ENCODE results near the gene PAH. TPM values are rescaled to one million over a fixed set of nuclear protein-coding genes. Genes with fewer than 3 reads are reported as not detected.
A peak's percentile ranks its signal among the peaks of the same experiment; 100 is the strongest.

The PAH gene
- total and polyA plus RNA-seq, 2 donors = 0.61 to 1.3 TPM

DNA sequence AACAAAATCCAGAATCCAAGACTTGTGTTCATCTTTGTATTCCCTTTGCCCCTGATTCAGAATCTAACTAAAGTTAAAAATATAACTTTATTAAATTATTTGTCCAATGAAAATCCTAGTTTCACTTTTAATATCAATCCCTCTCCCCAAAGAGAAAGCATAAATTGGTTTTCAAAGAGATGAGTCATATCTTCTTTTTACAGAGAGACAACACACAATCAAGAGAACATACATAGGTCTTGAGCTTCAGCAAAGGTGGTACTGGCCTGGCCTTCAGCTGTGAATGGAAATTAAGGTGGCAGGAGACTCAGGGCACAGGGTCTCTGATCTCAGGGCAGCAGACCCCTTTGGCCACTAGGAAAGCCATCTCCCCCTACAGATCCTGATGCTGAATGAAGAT is 36.2 kb upstream of the PAH start:
- Histone ChIP-seq H3K9me3 (ENCODE audit: control insufficient read depth in 2 of 2, insufficient read depth in 1 of 2, low read length in 1 of 2) (peaks cover 0 to 1% of the 10 kb centered on the region in 2 donors), H3K27me3 (ENCODE audit: control insufficient read depth in 2 of 2, insufficient read depth in 1 of 2, low read length in 1 of 2) (peaks cover 75 to 90% of the 10 kb centered on the region in 2 donors), H3K4me1 (ENCODE audit: control insufficient read depth in 2 of 2, insufficient read depth in 2 of 2, low read length in 2 of 2) (no peaks in the 10 kb centered on the region), H3K36me3 (ENCODE audit: control insufficient read depth in 2 of 2, insufficient read depth in 2 of 2, low read length in 1 of 2) (no peaks in the 10 kb centered on the region), H3K27ac (ENCODE audit: low read depth in 1 of 2, low read length in 1 of 2) (no peak overlapping the region), H3K4me3 (ENCODE audit: low read length in 2 of 2) (no peak overlapping the region)
- no peak for DNase-seq (ENCODE audit: low read depth in 6 of 9, low spot score in 9 of 9)

GRCh38 chr12:102951841-102952240 is 34.8 kb upstream of the PAH start:
- Histone ChIP-seq H3K27me3 (ENCODE audit: control insufficient read depth in 2 of 2, insufficient read depth in 1 of 2, low read length in 1 of 2) (peaks cover 61 to 76% of the 10 kb centered on the region in 2 donors), H3K27ac (ENCODE audit: low read depth in 1 of 2, low read length in 1 of 2) (no peak overlapping the region), H3K4me3 (ENCODE audit: low read length in 2 of 2) (no peak overlapping the region), H3K9me3 (ENCODE audit: control insufficient read depth in 2 of 2, insufficient read depth in 1 of 2, low read length in 1 of 2) (peaks cover 0 to 1% of the 10 kb centered on the region in 2 donors), H3K4me1 (ENCODE audit: control insufficient read depth in 2 of 2, insufficient read depth in 2 of 2, low read length in 2 of 2) (no peaks in the 10 kb centered on the region), H3K36me3 (ENCODE audit: control insufficient read depth in 2 of 2, insufficient read depth in 2 of 2, low read length in 1 of 2) (no peaks in the 10 kb centered on the region)
- DNase-seq (ENCODE audit: low read depth in 6 of 9, low spot score in 9 of 9) = no peak
- WGBS = 36% methylated on average over 9 of the region's 9 CpGs

- Histone ChIP-seq H3K27ac (ENCODE audit: low read depth in 1 of 2, low read length in 1 of 2) (no peak overlapping the region), H3K27me3 (ENCODE audit: control insufficient read depth in 2 of 2, insufficient read depth in 1 of 2, low read length in 1 of 2) (peaks cover 53 to 68% of the 10 kb centered on the region in 2 donors), H3K4me3 (ENCODE audit: low read length in 2 of 2) (no peak overlapping the region), H3K4me1 (ENCODE audit: control insufficient read depth in 2 of 2, insufficient read depth in 2 of 2, low read length in 2 of 2) (no peaks in the 10 kb centered on the region), H3K36me3 (ENCODE audit: control insufficient read depth in 2 of 2, insufficient read depth in 2 of 2, low read length in 1 of 2) (no peaks in the 10 kb centered on the region), H3K9me3 (ENCODE audit: control insufficient read depth in 2 of 2, insufficient read depth in 1 of 2, low read length in 1 of 2) (peaks cover 0 to 1% of the 10 kb centered on the region in 2 donors)
- 10% methylated on average over 21 of the region's 21 CpGs for WGBS
- DNase-seq (ENCODE audit: low read depth in 6 of 9, low spot score in 9 of 9) = no peak
Measured at GRCh38 chr12:102950950-102951619, 34.0 kb upstream of the PAH start.

- Histone ChIP-seq H3K27me3 (ENCODE audit: control insufficient read depth in 2 of 2, insufficient read depth in 1 of 2, low read length in 1 of 2) (peaks cover 49 to 61% of the 10 kb centered on the region in 2 donors), H3K9me3 (ENCODE audit: control insufficient read depth in 2 of 2, insufficient read depth in 1 of 2, low read length in 1 of 2) (peaks cover 0 to 1% of the 10 kb centered on the region in 2 donors), H3K4me3 (ENCODE audit: low read length in 2 of 2) (no peak overlapping the region), H3K4me1 (ENCODE audit: control insufficient read depth in 2 of 2, insufficient read depth in 2 of 2, low read length in 2 of 2) (no peaks in the 10 kb centered on the region), H3K36me3 (ENCODE audit: control insufficient read depth in 2 of 2, insufficient read depth in 2 of 2, low read length in 1 of 2) (no peaks in the 10 kb centered on the region), H3K27ac (ENCODE audit: low read depth in 1 of 2, low read length in 1 of 2) (no peak overlapping the region)
- 5% methylated on average over 37 of the region's 37 CpGs for WGBS
- DNase-seq (ENCODE audit: low read depth in 6 of 9, low spot score in 9 of 9) = no peak
Measured at GRCh38 chr12:102950107-102950949, 33.3 kb upstream of the PAH start.

DNA sequence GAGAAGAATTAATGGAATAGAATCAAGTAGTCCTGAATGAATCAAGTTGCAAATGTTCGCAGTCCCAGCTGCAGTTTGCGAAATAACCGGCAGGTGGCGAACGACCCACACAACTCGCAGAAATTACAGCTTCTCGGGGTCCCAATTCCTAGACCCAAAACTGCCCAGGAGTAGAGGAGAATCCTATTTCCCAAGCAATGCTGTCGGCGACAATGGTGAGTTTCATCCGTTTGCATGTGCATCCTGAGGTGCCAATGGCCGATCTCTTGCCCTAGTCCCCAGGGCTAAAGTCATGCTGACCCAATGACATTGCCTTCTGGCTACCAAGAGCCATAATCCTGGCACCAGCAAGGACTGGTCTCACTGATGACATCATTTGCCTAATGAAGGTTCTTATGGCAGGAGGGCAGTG is 31.9 kb upstream of the PAH start:
- peak in 7 of 9 donors; percentile 11 to 52 (median 23) for DNase-seq (ENCODE audit: low read depth in 6 of 9, low spot score in 9 of 9)
- no peaks in the 10 kb centered on the region for H3K36me3 ChIP-seq (ENCODE audit: control insufficient read depth in 2 of 2, insufficient read depth in 2 of 2, low read length in 1 of 2)
- no peaks in the 10 kb centered on the region for H3K4me1 ChIP-seq (ENCODE audit: control insufficient read depth in 2 of 2, insufficient read depth in 2 of 2, low read length in 2 of 2)
- H3K27ac ChIP-seq (ENCODE audit: low read depth in 1 of 2, low read length in 1 of 2) = no peak overlapping the region
- H3K4me3 ChIP-seq (ENCODE audit: low read length in 2 of 2) = no peak overlapping the region
- peaks cover 0 to 1% of the 10 kb centered on the region in 2 donors for H3K9me3 ChIP-seq (ENCODE audit: control insufficient read depth in 2 of 2, insufficient read depth in 1 of 2, low read length in 1 of 2)
- WGBS = 3% methylated on average over 11 of the region's 11 CpGs
- H3K27me3 ChIP-seq (ENCODE audit: control insufficient read depth in 2 of 2, insufficient read depth in 1 of 2, low read length in 1 of 2) = peaks cover 42 to 47% of the 10 kb centered on the region in 2 donors

DNA sequence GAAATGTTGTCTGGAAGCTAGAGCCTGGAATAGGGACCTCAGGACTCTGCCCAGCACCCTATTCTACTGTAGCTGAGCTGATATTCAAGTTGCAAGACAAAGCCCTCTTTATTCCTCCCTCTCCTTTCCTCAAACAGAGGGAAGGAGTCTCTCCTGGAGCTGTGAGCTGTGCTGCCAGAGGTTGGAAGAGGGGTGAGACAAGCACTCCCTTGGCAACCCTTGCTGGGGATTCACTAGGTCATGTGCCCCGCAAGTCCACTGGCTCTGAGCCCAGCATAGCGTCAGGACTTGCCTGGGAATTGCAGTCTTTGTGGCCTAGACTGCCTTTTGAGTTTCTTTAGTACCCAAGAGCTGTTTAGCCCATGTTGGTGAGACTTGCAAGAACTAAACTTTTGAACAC is 29.0 kb upstream of the PAH start:
- Histone ChIP-seq H3K27me3 (ENCODE audit: control insufficient read depth in 2 of 2, insufficient read depth in 1 of 2, low read length in 1 of 2) (peaks cover 18 to 20% of the 10 kb centered on the region in 2 donors), H3K4me1 (ENCODE audit: control insufficient read depth in 2 of 2, insufficient read depth in 2 of 2, low read length in 2 of 2) (no peaks in the 10 kb centered on the region), H3K4me3 (ENCODE audit: low read length in 2 of 2) (no peak overlapping the region), H3K9me3 (ENCODE audit: control insufficient read depth in 2 of 2, insufficient read depth in 1 of 2, low read length in 1 of 2) (peaks cover 0 to 1% of the 10 kb centered on the region in 2 donors), H3K27ac (ENCODE audit: low read depth in 1 of 2, low read length in 1 of 2) (no peak overlapping the region), H3K36me3 (ENCODE audit: control insufficient read depth in 2 of 2, insufficient read depth in 2 of 2, low read length in 1 of 2) (no peaks in the 10 kb centered on the region)
- DNase-seq (ENCODE audit: low read depth in 6 of 9, low spot score in 9 of 9) = no peak
- 80% methylated on average over 2 of the region's 2 CpGs for WGBS

DNA sequence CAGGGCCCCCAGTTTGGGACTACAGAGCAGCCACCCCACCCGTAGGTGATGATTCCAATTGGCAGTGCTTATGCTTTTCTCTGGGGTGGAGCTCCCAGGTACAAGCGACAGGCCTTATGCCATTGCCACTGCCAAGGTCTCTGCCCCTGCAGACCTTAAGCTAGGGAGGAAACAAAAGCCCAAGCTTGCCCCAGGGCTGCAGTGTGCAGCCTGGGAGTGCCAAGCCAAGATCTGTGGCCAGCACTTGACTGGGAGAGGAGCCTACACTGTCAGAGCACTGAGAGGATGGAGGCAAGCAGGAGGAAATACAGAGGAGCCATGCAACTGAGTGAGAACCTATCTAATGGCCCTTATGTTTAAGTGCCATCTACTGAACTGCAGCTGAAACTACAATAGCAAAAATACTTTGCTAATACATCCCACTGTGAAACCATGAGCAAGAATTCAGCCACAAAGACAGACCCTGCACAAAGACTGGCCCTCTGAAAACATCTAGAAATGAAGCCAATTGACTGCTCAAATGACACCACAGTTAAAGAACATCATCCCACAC is 22.7 kb upstream of the PAH start:
- no peaks in the 10 kb centered on the region for H3K9me3 ChIP-seq (ENCODE audit: control insufficient read depth in 2 of 2, insufficient read depth in 1 of 2, low read length in 1 of 2)
- DNase-seq (ENCODE audit: low read depth in 6 of 9, low spot score in 9 of 9) = no peak
- no peak overlapping the region for H3K27ac ChIP-seq (ENCODE audit: low read depth in 1 of 2, low read length in 1 of 2)
- no peaks in the 10 kb centered on the region for H3K27me3 ChIP-seq (ENCODE audit: control insufficient read depth in 2 of 2, insufficient read depth in 1 of 2, low read length in 1 of 2)
- H3K4me1 ChIP-seq (ENCODE audit: control insufficient read depth in 2 of 2, insufficient read depth in 2 of 2, low read length in 2 of 2) = no peaks in the 10 kb centered on the region
- H3K4me3 ChIP-seq (ENCODE audit: low read length in 2 of 2) = no peak overlapping the region
- 93% methylated on average over 2 of the region's 2 CpGs for WGBS
- no peaks in the 10 kb centered on the region for H3K36me3 ChIP-seq (ENCODE audit: control insufficient read depth in 2 of 2, insufficient read depth in 2 of 2, low read length in 1 of 2)

DNA sequence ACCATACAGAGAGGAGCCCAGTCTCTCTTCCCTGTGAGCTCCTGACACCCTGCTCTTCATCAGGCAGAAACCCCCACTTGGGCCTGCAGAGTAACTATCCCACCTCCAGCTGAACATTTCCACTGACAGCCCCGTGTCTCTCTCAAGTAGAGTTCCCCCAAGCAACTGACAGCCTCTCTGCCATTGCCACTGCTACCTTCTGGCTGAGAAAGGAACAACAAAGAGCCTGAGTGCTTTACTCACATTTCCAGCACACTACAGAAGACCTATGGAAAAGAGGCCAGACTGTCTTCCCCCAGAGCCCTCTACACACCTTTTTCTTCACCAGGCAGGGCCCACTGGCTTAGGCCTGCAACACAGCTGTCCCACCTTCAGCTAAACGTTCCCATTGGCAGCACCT is 22.0 kb upstream of the PAH start:
- Histone ChIP-seq H3K36me3 (ENCODE audit: control insufficient read depth in 2 of 2, insufficient read depth in 2 of 2, low read length in 1 of 2) (no peaks in the 10 kb centered on the region), H3K27me3 (ENCODE audit: control insufficient read depth in 2 of 2, insufficient read depth in 1 of 2, low read length in 1 of 2) (no peaks in the 10 kb centered on the region), H3K9me3 (ENCODE audit: control insufficient read depth in 2 of 2, insufficient read depth in 1 of 2, low read length in 1 of 2) (no peaks in the 10 kb centered on the region), H3K4me1 (ENCODE audit: control insufficient read depth in 2 of 2, insufficient read depth in 2 of 2, low read length in 2 of 2) (no peaks in the 10 kb centered on the region), H3K4me3 (ENCODE audit: low read length in 2 of 2) (no peak overlapping the region), H3K27ac (ENCODE audit: low read depth in 1 of 2, low read length in 1 of 2) (no peak overlapping the region)
- DNase-seq (ENCODE audit: low read depth in 6 of 9, low spot score in 9 of 9) = no peak
- WGBS = 76% methylated on average over 2 of the region's 2 CpGs

GRCh38 chr12:102933168-102933567 is 16.1 kb upstream of the PAH start:
- Histone ChIP-seq H3K27me3 (ENCODE audit: control insufficient read depth in 2 of 2, insufficient read depth in 1 of 2, low read length in 1 of 2) (no peaks in the 10 kb centered on the region), H3K4me1 (ENCODE audit: control insufficient read depth in 2 of 2, insufficient read depth in 2 of 2, low read length in 2 of 2) (no peaks in the 10 kb centered on the region), H3K9me3 (ENCODE audit: control insufficient read depth in 2 of 2, insufficient read depth in 1 of 2, low read length in 1 of 2) (no peaks in the 10 kb centered on the region), H3K27ac (ENCODE audit: low read depth in 1 of 2, low read length in 1 of 2) (no peak overlapping the region), H3K36me3 (ENCODE audit: control insufficient read depth in 2 of 2, insufficient read depth in 2 of 2, low read length in 1 of 2) (no peaks in the 10 kb centered on the region), H3K4me3 (ENCODE audit: low read length in 2 of 2) (no peak overlapping the region)
- DNase-seq (ENCODE audit: low read depth in 6 of 9, low spot score in 9 of 9) = no peak
- WGBS = 74% methylated on average over 1 of the region's 1 CpG
